ENCODE data around the gene DST.

- no peak for TF ChIP-seq ZNF274 (IDR thresholded peaks at IDR 0.05; ENCODE audit: low read depth, low read length)
- no peak for TF ChIP-seq SUZ12 (IDR thresholded peaks at IDR 0.05; ENCODE audit: extremely low read depth, insufficient read depth, insufficient read length)
Observed at GRCh38 chr6:56688521-56688920, 45.8 kb upstream of the DST start.

Data from NT2/D1 (cell line).